GM19025 (cell line): Measurements from ENCODE around the gene NBEA.
"Not testable (repeated sequence)": the region's sequence is repeated elsewhere in the genome, so short reads cannot be mapped to it uniquely, and the experiment has no call there.

Experiments
- ATAC-seq: cut with Tn5 transposase; IDR thresholded peaks from one replicate; pipeline ENCODE4 v1.9.1; 2021; ENCODE audit warnings: mild to moderate bottlenecking, low read depth, moderate library complexity; ENCODE audit not compliant: unreplicated experiment

NBEA gene

GRCh38 chr13:35614666-35615065 is 672.6 kb downstream of the NBEA start:
- ATAC-seq: no peak

- ATAC-seq: no peak
Measured at GRCh38 chr13:35617420-35617819, 675.4 kb downstream of the NBEA start.

- no peak for ATAC-seq
Measured at GRCh38 chr13:35618565-35619083, 676.6 kb downstream of the NBEA start.

GRCh38 chr13:35621989-35622388 is 679.9 kb downstream of the NBEA start:
- ATAC-seq: no peak

- ATAC-seq: no peak
Measured at GRCh38 chr13:35629026-35629425, 687.0 kb downstream of the NBEA start.

GRCh38 chr13:35630551-35631275 is 688.6 kb downstream of the NBEA start:
- ATAC-seq: peak; percentile 61

GRCh38 chr13:35631666-35632065 is 689.6 kb downstream of the NBEA start:
- no peak for ATAC-seq

- ATAC-seq: no peak
Measured at GRCh38 chr13:35643625-35644024, 701.6 kb downstream of the NBEA start.

- no peak for ATAC-seq
Measured at GRCh38 chr13:35646056-35646774, 704.1 kb downstream of the NBEA start.

GRCh38 chr13:35648201-35648600 is 706.1 kb downstream of the NBEA start:
- ATAC-seq: no peak

GRCh38 chr13:35649162-35649561 is 707.1 kb downstream of the NBEA start:
- no peak for ATAC-seq

- no peak for ATAC-seq
Measured at GRCh38 chr13:35659796-35660195, 717.7 kb downstream of the NBEA start.

- ATAC-seq: no peak
Measured at GRCh38 chr13:35664747-35665146, 722.7 kb downstream of the NBEA start.

- ATAC-seq: no peak
Measured at GRCh38 chr13:35669321-35669720, 727.3 kb downstream of the NBEA start.

- ATAC-seq: no peak
Measured at GRCh38 chr13:35672611-35673010, 730.5 kb downstream of the NBEA start.

GRCh38 chr13:35675651-35676050 is 733.6 kb downstream of the NBEA start:
- ATAC-seq: no peak

GRCh38 chr13:35677863-35678262 is 735.8 kb downstream of the NBEA start:
- ATAC-seq: not testable (repeated sequence)

GRCh38 chr13:35681685-35682084 is 739.6 kb downstream of the NBEA start:
- ATAC-seq: no peak

GRCh38 chr13:35684432-35684831 is 742.4 kb downstream of the NBEA start:
- ATAC-seq: no peak

GRCh38 chr13:35687336-35687735 is 745.3 kb downstream of the NBEA start:
- ATAC-seq: no peak

- no peak for ATAC-seq
Measured at GRCh38 chr13:35690581-35691207, 748.6 kb downstream of the NBEA start.
